Parathyroid adenoma (tissue), 2 donors: ENCODE results near the gene FOXI3.

Source experiments
- H2AFZ ChIP-seq: fragments of 300-600 bp; sonication (generic); one replicate; pipeline ENCODE4 v1.7.0; 2017; ENCODE audit warnings: antibody characterized with exemption, mild to moderate bottlenecking
- H3K27ac ChIP-seq: fragments of 300-600 bp; sonication (generic); one replicate; pipeline ENCODE4 v1.7.0; 2017
- H3K27me3 ChIP-seq: fragments of 300-600 bp; sonication (generic); one replicate; pipeline ENCODE4 v1.7.0; 2017; ENCODE audit warnings: low read length; ENCODE audit not compliant: control insufficient read depth, insufficient read depth
- H3K36me3 ChIP-seq: fragments of 300-600 bp; sonication (generic); one replicate; pipeline ENCODE4 v1.7.0; 2017; ENCODE audit warnings: low read length; ENCODE audit not compliant: control insufficient read depth, insufficient read depth
- H3K4me1 ChIP-seq: fragments of 300-600 bp; sonication (generic); one replicate; pipeline ENCODE4 v1.7.0; 2017; ENCODE audit warnings: control low read depth
- H3K4me2 ChIP-seq: fragments of 300-600 bp; sonication (generic); one replicate; pipeline ENCODE4 v1.7.0; 2017; ENCODE audit warnings: low read length
- H3K4me3 ChIP-seq: fragments of 300-600 bp; sonication (generic); one replicate; pipeline ENCODE4 v1.7.0; 2017; ENCODE audit warnings: low read depth, low read length
- H3K79me2 ChIP-seq: fragments of 300-600 bp; sonication (generic); one replicate; pipeline ENCODE4 v1.7.0; 2017; ENCODE audit warnings: control low read depth
- H3K9ac ChIP-seq: fragments of 300-600 bp; sonication (generic); one replicate; pipeline ENCODE4 v1.7.0; 2017; ENCODE audit warnings: mild to moderate bottlenecking
- H3K9me3 ChIP-seq: fragments of 300-600 bp; sonication (generic); one replicate; pipeline ENCODE4 v1.7.0; 2017; ENCODE audit warnings: low read length; ENCODE audit not compliant: control insufficient read depth
- TF ChIP-seq, protein P1 (sequence below): fragments of 300-600 bp; sonication (generic); IDR thresholded peaks from one replicate; pipeline ENCODE4 v1.7.0; 2017; ENCODE audit warnings: antibody characterized with exemption, mild to moderate bottlenecking
- donor health status: primary hyperparathyroidism.

Gene FOXI3

DNA sequence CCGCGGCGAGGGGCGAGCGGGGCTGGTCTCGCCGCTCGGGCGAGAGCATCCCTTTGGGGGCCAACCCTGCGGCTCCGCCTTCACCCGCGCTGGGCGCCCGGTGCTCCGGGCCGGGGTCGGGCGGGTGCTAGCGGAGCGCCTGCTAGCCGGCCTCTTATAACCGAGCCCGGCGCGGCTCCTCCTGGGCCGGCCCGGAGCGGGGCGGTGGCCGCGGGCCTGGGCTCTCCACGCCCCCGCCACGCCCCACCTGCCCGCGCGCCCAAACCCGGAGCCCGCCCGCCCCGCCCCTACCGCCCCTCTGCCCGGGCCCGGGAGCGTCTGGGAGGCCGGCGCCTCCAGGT, at the start of gene FOXI3:
TSS of gene FOXI3 (minus strand) at position 129 of the 341 bp plus-strand sequence. CDS start 158 bp downstream, outside the sequence.
- Histone ChIP-seq H3K4me3 (peak within 1 kb of the TSS; percentile 52), H3K27me3 (no peaks in the 10 kb centered on the region), H3K9me3 (no peaks in the 10 kb centered on the region), H3K36me3 (no peaks in the 10 kb centered on the region), H3K9ac (no peak within 1 kb of the TSS), H3K4me2 (peak within 1 kb of the TSS; percentile 68), H3K79me2 (no peaks in the 10 kb centered on the region), H2AFZ (peak within 1 kb of the TSS; percentile 66), H3K4me1 (no peaks in the 10 kb centered on the region), H3K27ac (no peak within 1 kb of the TSS)
- TF ChIP-seq, protein P1, sequence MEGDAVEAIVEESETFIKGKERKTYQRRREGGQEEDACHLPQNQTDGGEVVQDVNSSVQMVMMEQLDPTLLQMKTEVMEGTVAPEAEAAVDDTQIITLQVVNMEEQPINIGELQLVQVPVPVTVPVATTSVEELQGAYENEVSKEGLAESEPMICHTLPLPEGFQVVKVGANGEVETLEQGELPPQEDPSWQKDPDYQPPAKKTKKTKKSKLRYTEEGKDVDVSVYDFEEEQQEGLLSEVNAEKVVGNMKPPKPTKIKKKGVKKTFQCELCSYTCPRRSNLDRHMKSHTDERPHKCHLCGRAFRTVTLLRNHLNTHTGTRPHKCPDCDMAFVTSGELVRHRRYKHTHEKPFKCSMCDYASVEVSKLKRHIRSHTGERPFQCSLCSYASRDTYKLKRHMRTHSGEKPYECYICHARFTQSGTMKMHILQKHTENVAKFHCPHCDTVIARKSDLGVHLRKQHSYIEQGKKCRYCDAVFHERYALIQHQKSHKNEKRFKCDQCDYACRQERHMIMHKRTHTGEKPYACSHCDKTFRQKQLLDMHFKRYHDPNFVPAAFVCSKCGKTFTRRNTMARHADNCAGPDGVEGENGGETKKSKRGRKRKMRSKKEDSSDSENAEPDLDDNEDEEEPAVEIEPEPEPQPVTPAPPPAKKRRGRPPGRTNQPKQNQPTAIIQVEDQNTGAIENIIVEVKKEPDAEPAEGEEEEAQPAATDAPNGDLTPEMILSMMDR: no peak

DNA sequence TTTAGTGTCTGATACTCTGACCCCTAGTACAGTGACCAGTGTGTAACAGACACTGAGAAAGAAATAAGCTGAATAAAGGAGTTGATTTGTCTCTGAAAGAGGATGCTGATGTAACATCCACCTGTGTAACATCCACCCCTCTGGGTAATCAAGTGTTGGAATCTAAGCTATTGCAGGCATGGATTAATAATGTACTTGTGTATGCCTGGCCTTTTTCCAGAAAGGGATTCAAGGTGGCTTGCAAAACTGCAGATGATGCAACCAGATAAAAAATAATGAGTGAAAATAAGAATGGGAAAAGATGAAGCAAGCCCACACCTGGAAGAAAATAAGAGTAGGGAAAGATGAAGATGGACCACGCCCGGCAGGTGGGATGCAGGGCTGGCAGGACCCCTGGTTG, 48.2 kb upstream of the FOXI3 start:
- Histone ChIP-seq H3K9me3 (no peaks in the 10 kb centered on the region), H3K9ac (no peak overlapping the region), H2AFZ (no peak overlapping the region), H3K4me2 (no peak overlapping the region), H3K4me3 (no peak overlapping the region), H3K79me2 (no peaks in the 10 kb centered on the region), H3K27me3 (no peaks in the 10 kb centered on the region), H3K27ac (no peak overlapping the region), H3K4me1 (no peaks in the 10 kb centered on the region), H3K36me3 (no peaks in the 10 kb centered on the region)
- TF ChIP-seq, protein P1: no peak

DNA sequence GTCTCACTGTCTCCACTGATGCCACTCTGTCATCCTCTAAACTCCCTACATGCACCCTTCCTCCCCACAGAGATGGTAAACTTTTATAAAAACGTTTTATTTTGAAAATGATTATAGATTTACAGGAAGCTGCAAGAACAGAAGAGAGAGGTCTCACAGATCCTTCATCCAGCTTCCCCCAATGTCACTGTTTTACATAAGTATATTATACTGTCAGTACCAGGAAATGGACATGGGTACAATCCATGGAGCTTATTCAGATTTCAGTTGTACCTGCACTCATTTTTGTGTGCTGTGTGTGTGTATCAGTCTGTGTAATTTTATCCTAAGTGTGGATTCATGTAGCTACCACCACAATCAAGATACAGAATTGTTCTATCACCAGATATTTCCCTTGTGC, 46.7 kb upstream of the FOXI3 start:
- Histone ChIP-seq H3K27me3 (no peaks in the 10 kb centered on the region), H3K9me3 (no peaks in the 10 kb centered on the region), H3K36me3 (no peaks in the 10 kb centered on the region), H2AFZ (no peak overlapping the region), H3K79me2 (no peaks in the 10 kb centered on the region), H3K4me1 (no peaks in the 10 kb centered on the region), H3K4me3 (no peak overlapping the region), H3K9ac (no peak overlapping the region), H3K27ac (no peak overlapping the region), H3K4me2 (no peak overlapping the region)
- TF ChIP-seq, protein P1: no peak

DNA sequence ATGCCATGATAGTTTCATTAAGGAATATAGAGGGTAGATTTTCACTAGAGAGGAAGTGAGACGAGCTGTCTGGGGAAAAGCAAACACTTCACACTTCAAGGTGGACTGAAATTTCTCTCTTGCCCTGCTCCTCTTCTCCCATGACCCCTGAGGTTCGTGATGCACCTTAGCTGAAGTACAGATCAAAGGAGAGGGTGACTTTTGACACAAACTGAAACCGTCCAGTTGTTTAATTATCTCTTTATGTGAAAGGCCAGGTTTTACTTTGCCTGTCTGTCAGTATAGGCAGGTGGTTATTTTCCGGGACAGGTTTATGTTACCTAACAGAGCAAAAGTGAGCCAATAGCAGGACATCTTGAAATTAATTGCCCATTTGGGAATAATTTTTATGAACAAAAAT, 41.0 kb upstream of the FOXI3 start:
- TF ChIP-seq, protein P1: no peak
- Histone ChIP-seq H3K27ac (no peak overlapping the region), H3K4me2 (no peak overlapping the region), H3K36me3 (no peaks in the 10 kb centered on the region), H2AFZ (no peak overlapping the region), H3K79me2 (no peaks in the 10 kb centered on the region), H3K9ac (no peak overlapping the region), H3K9me3 (no peaks in the 10 kb centered on the region), H3K4me3 (no peak overlapping the region), H3K27me3 (no peaks in the 10 kb centered on the region), H3K4me1 (no peaks in the 10 kb centered on the region)

DNA sequence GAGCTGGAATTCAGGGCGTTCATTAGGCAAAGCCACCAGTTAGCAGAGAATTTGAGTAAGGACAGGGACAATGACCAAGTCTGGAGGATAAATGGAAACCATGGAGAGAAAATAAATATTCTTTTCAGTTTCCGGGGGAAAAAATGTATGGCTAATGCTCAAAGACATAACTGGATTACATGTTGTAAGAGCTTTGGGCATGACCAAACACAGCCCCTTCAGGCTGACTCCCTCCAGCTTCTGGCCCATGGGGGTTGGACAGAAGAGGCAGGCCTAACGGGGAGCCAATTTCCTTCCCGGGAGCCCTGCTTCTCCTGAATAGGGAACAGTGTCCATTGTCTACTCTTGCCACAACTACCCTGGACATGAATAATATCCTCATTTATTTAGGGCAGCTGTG, 39.5 kb upstream of the FOXI3 start:
- no peak overlapping the region for H3K27ac ChIP-seq
- H3K9ac ChIP-seq: no peak overlapping the region
- no peaks in the 10 kb centered on the region for H3K79me2 ChIP-seq
- H3K36me3 ChIP-seq: no peaks in the 10 kb centered on the region
- no peak overlapping the region for H3K4me2 ChIP-seq
- TF ChIP-seq, protein P1: no peak
- H3K4me3 ChIP-seq: no peak overlapping the region
- no peaks in the 10 kb centered on the region for H3K9me3 ChIP-seq
- no peaks in the 10 kb centered on the region for H3K27me3 ChIP-seq
- no peaks in the 10 kb centered on the region for H3K4me1 ChIP-seq
- H2AFZ ChIP-seq: no peak overlapping the region
